Stimulated activated CD4-positive, alpha-beta T cell treated with anti-CD3 and anti-CD28 coated beads, Interleukin-1b, Interleukin-23, amount 100 ng/mL, for 4 hours (primary cell): ENCODE results near the gene LRG1.
"Not testable (repeated sequence)": the region's sequence is repeated elsewhere in the genome, so short reads cannot be mapped to it uniquely, and the experiment has no call there.

Experiments used
- DNase-seq, 2 donors: peaks; one replicate each; pipeline ENCODE4 v3.0.0-alpha.2; 2020; ENCODE audit warnings: low read depth in 2 of 2

Gene LRG1

GRCh38 chr19:4529924-4530522 is 9.8 kb downstream of the LRG1 start:
- DNase-seq, result no peak

- DNase-seq, result no peak
Measured at GRCh38 chr19:4528843-4529242, 11.0 kb downstream of the LRG1 start.

GRCh38 chr19:4527377-4527776 is 12.5 kb downstream of the LRG1 start:
- DNase-seq, result not testable (repeated sequence)

- no peak for DNase-seq
Measured at GRCh38 chr19:4525563-4526002, 14.3 kb downstream of the LRG1 start.

- DNase-seq, result peak; percentile 56 to 68
Measured at GRCh38 chr19:4524808-4525562, 14.9 kb downstream of the LRG1 start.

GRCh38 chr19:4523306-4524110 is 16.3 kb downstream of the LRG1 start:
- DNase-seq, result peak in 1 of 2 donors; percentile 18

GRCh38 chr19:4522291-4523002 is 17.4 kb downstream of the LRG1 start:
- no peak for DNase-seq

GRCh38 chr19:4521888-4522242 is 18.0 kb downstream of the LRG1 start:
- no peak for DNase-seq

- no peak for DNase-seq
Measured at GRCh38 chr19:4521170-4521887, 18.5 kb downstream of the LRG1 start.

GRCh38 chr19:4519521-4520277 is 20.1 kb downstream of the LRG1 start:
- no peak for DNase-seq

- no peak for DNase-seq
Measured at GRCh38 chr19:4519172-4519496, 20.7 kb downstream of the LRG1 start.

GRCh38 chr19:4518345-4519171 is 21.3 kb downstream of the LRG1 start, which contains the start of gene PLIN4:
Gene PLIN4 (minus strand): TSS chr19:4518486. CDS start chr19:4518272, 214 bp downstream.
- DNase-seq, result no peak

- DNase-seq, result no peak
Measured at GRCh38 chr19:4517451-4518057, 22.3 kb downstream of the LRG1 start.

- no peak for DNase-seq
Measured at GRCh38 chr19:4516939-4517300, 22.9 kb downstream of the LRG1 start.

- DNase-seq, result no peak
Measured at GRCh38 chr19:4516199-4516938, 23.5 kb downstream of the LRG1 start.

- no peak for DNase-seq
Measured at GRCh38 chr19:4515732-4516131, 24.1 kb downstream of the LRG1 start.

- no peak for DNase-seq
Measured at GRCh38 chr19:4513248-4513647, 26.6 kb downstream of the LRG1 start.

GRCh38 chr19:4512070-4512469 is 27.8 kb downstream of the LRG1 start:
- DNase-seq, result no peak
